Stimulated activated naive B cell treated with anti-CD40 and anti-IgM and Interleukin-4, amounts not matched to agents 10 μg/mL and 1 μg/mL and 100 μg/mL, for 72 hours (primary cell): ENCODE measurements around the gene PLD1.
"Not testable (repeated sequence)": the region's sequence is repeated elsewhere in the genome, so short reads cannot be mapped to it uniquely, and the experiment has no call there.

Experiments used
- ATAC-seq, 2 donors: fragments of 150-1000 bp; cut with Tn5 transposase; replicated peaks; 2 replicates each; pipeline ENCODE4 v1.10.0; 2021; ENCODE audit warnings: moderate library complexity in 1 of 2
- DNase-seq: peaks from one replicate; pipeline ENCODE4 v3.0.0; 2021
- H3K27ac Mint-ChIP-seq: one replicate; pipeline ENCODE4 v1.8.0; 2022; ENCODE audit warnings: mild to moderate bottlenecking, mixed read lengths
- H3K27me3 Mint-ChIP-seq, 2 donors: one replicate each; pipeline ENCODE4 v1.8.0; 2022; ENCODE audit warnings: mixed read lengths in 2 of 2
- H3K36me3 Mint-ChIP-seq, 2 donors: one replicate each; pipeline ENCODE4 v1.8.0; 2022; ENCODE audit warnings: mixed read lengths in 2 of 2, mild to moderate bottlenecking in 1 of 2
- H3K4me1 Mint-ChIP-seq, 2 donors: one replicate each; pipeline ENCODE4 v1.8.0; 2022; ENCODE audit warnings: mixed read lengths in 2 of 2, mild to moderate bottlenecking in 1 of 2
- H3K4me3 Mint-ChIP-seq, 2 donors: one replicate each; pipeline ENCODE4 v1.8.0; 2022; ENCODE audit warnings: mild to moderate bottlenecking in 2 of 2, mixed read lengths in 2 of 2, moderate library complexity in 1 of 2
- H3K9me3 Mint-ChIP-seq, 2 donors: one replicate each; pipeline ENCODE4 v1.8.0; 2022; ENCODE audit warnings: mixed read lengths in 2 of 2, mild to moderate bottlenecking in 1 of 2

Gene PLD1

GRCh38 chr3:171565481-171566058 lies 244.7 kb downstream of the PLD1 start:
- H3K36me3 Mint-ChIP-seq: no peaks in the 10 kb centered on the region
- peaks cover 7 to 9% of the 10 kb centered on the region in 2 donors for H3K27me3 Mint-ChIP-seq
- H3K9me3 Mint-ChIP-seq: no peaks in the 10 kb centered on the region
- no peak for ATAC-seq
- H3K27ac Mint-ChIP-seq: no peak overlapping the region
- no peak overlapping the region for H3K4me3 Mint-ChIP-seq
- no peaks in the 10 kb centered on the region for H3K4me1 Mint-ChIP-seq
- no peak for DNase-seq

DNA sequence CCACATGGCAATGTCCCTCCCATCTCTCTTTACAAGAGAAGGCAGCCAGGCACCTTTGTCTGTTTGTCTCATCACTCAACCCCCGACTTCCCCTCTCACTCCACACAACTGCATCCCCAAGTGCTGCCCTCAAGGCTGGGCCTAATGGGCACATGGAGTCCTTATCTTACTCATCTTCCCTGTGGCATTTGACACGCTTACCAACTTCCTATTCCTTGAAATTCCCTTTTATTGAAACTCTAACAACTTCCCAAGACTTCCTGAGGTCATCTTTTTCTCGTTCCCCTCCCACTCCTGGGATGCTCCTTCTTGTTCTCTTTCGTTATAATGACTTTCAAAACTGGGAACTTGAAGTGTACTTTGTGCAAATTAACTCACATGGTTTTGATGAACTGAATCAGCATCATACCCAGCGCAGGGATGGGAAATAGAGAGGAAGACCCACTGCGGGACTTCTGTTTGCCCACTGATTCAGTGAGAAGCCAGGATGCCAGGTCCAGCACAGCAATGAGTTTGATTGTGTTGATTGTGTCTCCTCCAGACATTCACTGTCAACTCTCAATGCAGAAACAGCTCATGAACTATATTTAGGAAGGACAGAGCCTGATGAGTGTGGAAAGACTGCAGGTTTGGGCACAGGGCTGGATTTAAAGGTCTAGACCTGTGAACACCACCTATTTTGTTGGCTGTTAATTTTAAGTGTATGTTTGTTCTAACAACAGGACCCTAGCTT lies 245.4 kb downstream of the PLD1 start:
- H3K27ac Mint-ChIP-seq: no peak overlapping the region
- H3K9me3 Mint-ChIP-seq: no peaks in the 10 kb centered on the region
- H3K36me3 Mint-ChIP-seq: no peaks in the 10 kb centered on the region
- ATAC-seq (no peak), DNase-seq (no peak)
- no peaks in the 10 kb centered on the region for H3K4me1 Mint-ChIP-seq
- no peak overlapping the region for H3K4me3 Mint-ChIP-seq
- peaks cover 4 to 9% of the 10 kb centered on the region in 2 donors for H3K27me3 Mint-ChIP-seq

GRCh38 chr3:171563298-171563697 lies 247.0 kb downstream of the PLD1 start:
- Mint-ChIP-seq H3K4me3 (no peak overlapping the region), H3K27me3 (peaks cover 0 to 6% of the 10 kb centered on the region in 2 donors), H3K27ac (no peak overlapping the region), H3K36me3 (no peaks in the 10 kb centered on the region), H3K9me3 (no peaks in the 10 kb centered on the region), H3K4me1 (no peaks in the 10 kb centered on the region)
- DNase-seq: no peak
- ATAC-seq: no peak

DNA sequence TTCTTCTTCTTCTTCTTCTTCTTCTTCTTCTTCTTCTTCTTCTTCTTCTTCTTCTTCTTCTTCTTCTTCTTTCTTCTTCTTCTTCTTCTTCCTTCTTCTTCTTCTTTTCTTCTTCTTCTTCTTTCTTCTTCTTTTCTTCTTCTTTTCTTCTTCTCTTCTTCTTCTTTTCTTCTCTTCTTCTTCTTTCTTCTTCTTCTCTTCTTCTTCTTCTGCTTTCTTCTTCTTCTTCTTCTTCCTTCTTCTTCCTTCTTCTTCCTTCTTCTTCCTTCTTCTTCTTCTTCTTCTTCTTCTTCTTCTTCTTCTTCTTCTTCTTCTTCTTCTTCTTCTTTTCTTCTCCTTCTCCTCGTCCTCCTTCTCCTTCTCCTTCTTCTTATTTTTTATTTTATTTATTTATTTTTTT lies 247.8 kb downstream of the PLD1 start:
- H3K4me3 Mint-ChIP-seq, DNase-seq, ATAC-seq, H3K9me3 Mint-ChIP-seq, H3K36me3 Mint-ChIP-seq, H3K4me1 Mint-ChIP-seq, H3K27me3 Mint-ChIP-seq: not testable (repeated sequence)
- H3K27ac Mint-ChIP-seq: peak overlapping the region; percentile 48

- H3K27ac Mint-ChIP-seq: no peak overlapping the region
Observed at GRCh38 chr3:171561596-171562323, 248.5 kb downstream of the PLD1 start.

DNA sequence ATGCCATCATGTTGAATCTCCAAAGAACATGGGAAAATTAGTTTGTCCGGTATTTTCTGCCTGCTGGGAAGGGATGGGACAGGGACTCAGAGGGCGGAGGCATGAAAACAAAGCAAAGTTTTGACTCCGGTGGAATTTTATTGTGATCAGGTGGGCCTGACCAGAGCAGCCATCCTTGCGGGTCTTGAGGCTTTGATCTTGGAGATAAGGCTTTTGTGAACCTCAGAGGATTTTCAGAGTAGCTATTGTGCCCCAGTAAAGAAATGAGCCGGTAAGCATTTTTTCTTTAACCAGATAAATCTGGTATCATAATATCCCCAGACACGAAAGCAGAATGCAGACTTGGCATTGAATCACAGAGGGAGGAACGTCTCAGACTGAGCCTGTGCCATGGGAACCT lies 250.7 kb downstream of the PLD1 start:
- H3K4me3 Mint-ChIP-seq: no peak overlapping the region
- DNase-seq (no peak), ATAC-seq (no peak)
- no peak overlapping the region for H3K27ac Mint-ChIP-seq
- peaks cover 0 to under 1% of the 10 kb centered on the region in 2 donors for H3K27me3 Mint-ChIP-seq
- H3K4me1 Mint-ChIP-seq: no peaks in the 10 kb centered on the region
- no peaks in the 10 kb centered on the region for H3K36me3 Mint-ChIP-seq
- no peaks in the 10 kb centered on the region for H3K9me3 Mint-ChIP-seq

More at GRCh38 chr3:171561596-171562323, 248.5 kb downstream of the PLD1 start:
- H3K4me3 Mint-ChIP-seq: no peak overlapping the region
- DNase-seq (no peak), ATAC-seq (no peak)
- H3K36me3 Mint-ChIP-seq: no peaks in the 10 kb centered on the region
- peaks cover 0 to 6% of the 10 kb centered on the region in 2 donors for H3K27me3 Mint-ChIP-seq
- no peaks in the 10 kb centered on the region for H3K4me1 Mint-ChIP-seq
- no peaks in the 10 kb centered on the region for H3K9me3 Mint-ChIP-seq

DNA sequence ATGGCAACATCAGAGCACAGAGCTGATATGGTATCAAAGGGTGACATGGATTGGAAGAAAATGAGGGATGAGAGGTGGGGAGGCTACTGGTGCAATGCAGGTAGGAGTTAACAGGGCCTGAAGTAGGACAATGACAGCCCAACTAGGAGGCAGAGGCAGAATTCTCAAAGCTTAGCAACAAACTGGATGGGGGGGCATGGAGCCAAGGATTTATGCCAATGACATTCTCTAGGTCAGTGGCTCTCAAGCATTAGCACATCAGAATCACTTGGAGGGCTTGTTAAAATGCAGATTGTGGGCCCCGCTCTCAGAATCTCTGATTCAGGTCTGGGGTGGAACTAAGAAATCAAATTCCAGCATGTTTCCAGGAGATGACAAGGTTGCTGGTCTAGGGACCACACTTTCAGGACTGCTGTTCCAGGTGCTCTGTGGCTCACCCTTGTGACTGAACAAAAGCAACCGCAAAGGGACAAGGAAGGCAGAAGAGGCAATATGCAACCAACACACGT lies 252.0 kb downstream of the PLD1 start:
- Mint-ChIP-seq H3K27ac (no peak overlapping the region), H3K27me3 (no peaks in the 10 kb centered on the region), H3K36me3 (no peaks in the 10 kb centered on the region), H3K9me3 (no peaks in the 10 kb centered on the region), H3K4me1 (no peaks in the 10 kb centered on the region), H3K4me3 (no peak overlapping the region)
- DNase-seq (no peak), ATAC-seq (no peak)

- Mint-ChIP-seq H3K9me3 (no peaks in the 10 kb centered on the region), H3K27me3 (no peaks in the 10 kb centered on the region), H3K27ac (no peak overlapping the region), H3K36me3 (no peaks in the 10 kb centered on the region), H3K4me3 (no peak overlapping the region), H3K4me1 (no peaks in the 10 kb centered on the region)
- DNase-seq (no peak), ATAC-seq (no peak)
Observed at GRCh38 chr3:171557173-171557572, 253.1 kb downstream of the PLD1 start.

GRCh38 chr3:171556574-171557145 lies 253.6 kb downstream of the PLD1 start:
- Mint-ChIP-seq H3K4me1 (no peaks in the 10 kb centered on the region), H3K27ac (no peak overlapping the region), H3K4me3 (no peak overlapping the region), H3K27me3 (no peaks in the 10 kb centered on the region), H3K9me3 (no peaks in the 10 kb centered on the region), H3K36me3 (no peaks in the 10 kb centered on the region)
- DNase-seq (no peak), ATAC-seq (no peak)

- Mint-ChIP-seq H3K4me1 (no peaks in the 10 kb centered on the region), H3K4me3 (no peak overlapping the region), H3K27ac (no peak overlapping the region), H3K27me3 (no peaks in the 10 kb centered on the region), H3K9me3 (no peaks in the 10 kb centered on the region), H3K36me3 (no peaks in the 10 kb centered on the region)
- ATAC-seq (no peak), DNase-seq (no peak)
Observed at GRCh38 chr3:171556148-171556547, 254.1 kb downstream of the PLD1 start.

GRCh38 chr3:171553086-171553485 lies 257.2 kb downstream of the PLD1 start:
- DNase-seq: no peak
- no peaks in the 10 kb centered on the region for H3K9me3 Mint-ChIP-seq
- no peak for ATAC-seq
- no peak overlapping the region for H3K27ac Mint-ChIP-seq
- H3K36me3 Mint-ChIP-seq: no peaks in the 10 kb centered on the region
- no peak overlapping the region for H3K4me3 Mint-ChIP-seq
- H3K27me3 Mint-ChIP-seq: no peaks in the 10 kb centered on the region
- H3K4me1 Mint-ChIP-seq: no peaks in the 10 kb centered on the region

DNA sequence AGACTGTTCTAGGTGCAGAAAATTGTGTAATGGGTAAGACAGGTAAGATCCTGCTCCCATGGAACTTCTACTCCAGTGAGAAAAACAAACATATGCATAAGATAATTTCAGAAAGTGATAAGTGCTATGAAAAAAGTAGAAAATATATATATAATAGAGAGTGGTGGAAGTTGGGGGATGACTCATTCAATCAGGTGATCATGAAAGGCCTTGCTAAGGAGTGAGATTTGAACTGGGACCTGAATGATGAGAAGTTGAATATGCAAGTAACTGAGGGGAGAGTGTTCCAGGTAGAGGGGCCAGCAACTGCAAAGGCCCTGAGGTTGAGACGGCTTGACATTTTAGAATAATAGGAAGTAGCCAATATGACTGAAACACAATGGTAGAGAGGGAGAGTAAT lies 257.8 kb downstream of the PLD1 start:
- Mint-ChIP-seq H3K4me3 (no peak overlapping the region), H3K9me3 (no peaks in the 10 kb centered on the region), H3K4me1 (no peaks in the 10 kb centered on the region), H3K36me3 (no peaks in the 10 kb centered on the region), H3K27me3 (no peaks in the 10 kb centered on the region), H3K27ac (no peak overlapping the region)
- ATAC-seq (no peak), DNase-seq (no peak)

DNA sequence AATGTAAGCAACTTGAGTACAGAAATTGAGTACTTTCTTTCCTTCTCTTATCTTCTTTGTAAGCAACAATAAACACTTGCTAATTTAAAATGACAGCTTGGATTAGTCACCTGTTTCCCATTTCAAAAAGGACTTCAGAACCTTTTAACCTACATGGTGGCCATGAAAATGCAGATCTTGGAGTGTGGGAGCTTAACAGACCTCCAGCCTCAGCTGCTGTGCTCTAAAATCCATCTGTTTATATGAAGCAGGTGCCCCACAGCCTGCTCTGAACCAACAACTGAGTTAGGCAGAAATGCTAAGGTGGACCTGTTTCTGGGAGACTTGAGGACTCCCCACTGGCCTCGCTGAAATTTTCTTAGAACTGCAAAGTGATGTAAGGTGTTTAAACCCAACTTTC lies 259.0 kb downstream of the PLD1 start:
- no peaks in the 10 kb centered on the region for H3K4me1 Mint-ChIP-seq
- H3K4me3 Mint-ChIP-seq: no peak overlapping the region
- no peaks in the 10 kb centered on the region for H3K36me3 Mint-ChIP-seq
- H3K9me3 Mint-ChIP-seq: no peaks in the 10 kb centered on the region
- DNase-seq (no peak), ATAC-seq (no peak)
- H3K27me3 Mint-ChIP-seq: no peaks in the 10 kb centered on the region
- H3K27ac Mint-ChIP-seq: no peak overlapping the region
